SIG-M5 treated with dmso at 0.1 percent for 504 hours (cell line): Measurements from ENCODE around the gene IDS.
"Not testable (repeated sequence)": the region's sequence is repeated elsewhere in the genome, so short reads cannot be mapped to it uniquely, and the experiment has no call there.

ENCODE experiments used
- DNase-seq: peaks from one replicate; lab custom pipeline; 2025; ENCODE audit not compliant: unreplicated experiment; lab: John Stamatoyannopoulos, UW

The IDS gene

GRCh38 chrX:149504915-149505651 lies at the start of gene IDS:
Gene IDS (minus strand): TSS chrX:149505306. CDS start chrX:149505137, 169 bp downstream.
- peak; percentile 84 for DNase-seq

- DNase-seq: not testable (repeated sequence)
Observed at GRCh38 chrX:149551939-149552248, 46.8 kb upstream of the IDS start.

- DNase-seq: not testable (repeated sequence)
Observed at GRCh38 chrX:149551245-149551938, 46.3 kb upstream of the IDS start.

- DNase-seq: not testable (repeated sequence)
Observed at GRCh38 chrX:149550454-149550853, 45.3 kb upstream of the IDS start.

- DNase-seq: not testable (repeated sequence)
Observed at GRCh38 chrX:149549701-149550100, 44.6 kb upstream of the IDS start, which contains the start of gene HSFX3. Gene HSFX3 (minus strand): TSS chrX:149549924. CDS start chrX:149549852, 72 bp downstream.

- not testable (repeated sequence) for DNase-seq
Observed at GRCh38 chrX:149547782-149548181, 42.7 kb upstream of the IDS start.

GRCh38 chrX:149546962-149547361 lies 41.9 kb upstream of the IDS start:
- not testable (repeated sequence) for DNase-seq

GRCh38 chrX:149545545-149546543 lies 40.7 kb upstream of the IDS start:
- not testable (repeated sequence) for DNase-seq

GRCh38 chrX:149541521-149542047 lies 36.5 kb upstream of the IDS start:
- DNase-seq: no peak

- peak; percentile 96 for DNase-seq
Observed at GRCh38 chrX:149540621-149541520, 35.8 kb upstream of the IDS start, which contains the start of gene EOLA1. Gene EOLA1 (plus strand): TSS chrX:149541012. CDS start chrX:149545631, 4,619 bp downstream.

GRCh38 chrX:149540131-149540620 lies 35.1 kb upstream of the IDS start:
- DNase-seq: peak; percentile 90

- peak; percentile 95 for DNase-seq
Observed at GRCh38 chrX:149539283-149540130, 34.4 kb upstream of the IDS start.

GRCh38 chrX:149537474-149537873 lies 32.4 kb upstream of the IDS start:
- DNase-seq: not testable (repeated sequence)

GRCh38 chrX:149534926-149535602 lies 30.0 kb upstream of the IDS start:
- not testable (repeated sequence) for DNase-seq

GRCh38 chrX:149533999-149534398 lies 28.9 kb upstream of the IDS start:
- DNase-seq: not testable (repeated sequence)

- not testable (repeated sequence) for DNase-seq
Observed at GRCh38 chrX:149532868-149533267, 27.8 kb upstream of the IDS start.

- peak; percentile 26 for DNase-seq
Observed at GRCh38 chrX:149531599-149531998, 26.5 kb upstream of the IDS start.

- DNase-seq: no peak
Observed at GRCh38 chrX:149528381-149528780, 23.3 kb upstream of the IDS start.
